GM23338 (cell line): ENCODE measurements around the gene RPL7A. TPM values are rescaled to one million over a fixed set of nuclear protein-coding genes. Genes with fewer than 3 reads are reported as not detected.
"Not testable (repeated sequence)": the region's sequence is repeated elsewhere in the genome, so short reads cannot be mapped to it uniquely, and the experiment has no call there.

Experiments
- ATAC-seq: fragments of 200-7000 bp; cut with Tn5 transposase; 3 replicates; pipeline ENCODE4 v1.9.1; 2020
- DNase-seq: peaks from one replicate; pipeline ENCODE4 v3.0.0-alpha.2; 2015; ENCODE audit warnings: low spot score
- H2AFZ ChIP-seq: fragments of 200-600 bp; sonication (generic); 2 replicates; pipeline ENCODE4 v1.8.0; 2016; ENCODE audit warnings: antibody characterized with exemption, mild to moderate bottlenecking, moderate library complexity
- H3F3A ChIP-seq: fragments of 200-600 bp; sonication (generic); replicated peaks from 2 replicates; pipeline ENCODE4 v1.8.0; 2017; ENCODE audit warnings: antibody characterized with exemption, mixed run types, low read depth
- H3K27ac ChIP-seq: fragments of 200-600 bp; sonication (generic); 2 replicates; pipeline ENCODE4 v1.6.1; 2016; ENCODE audit warnings: low read depth
- H3K27me3 ChIP-seq: fragments of 200-600 bp; sonication (generic); 2 replicates; pipeline ENCODE4 v1.8.0; 2016; ENCODE audit warnings: mild to moderate bottlenecking, mixed run types, moderate library complexity; ENCODE audit not compliant: insufficient read depth
- H3K36me3 ChIP-seq: fragments of 200-600 bp; sonication (generic); 2 replicates; pipeline ENCODE4 v1.8.0; 2016; ENCODE audit warnings: mild to moderate bottlenecking; ENCODE audit not compliant: insufficient read depth
- H3K4me1 ChIP-seq: fragments of 200-600 bp; sonication (generic); 2 replicates; pipeline ENCODE4 v1.8.0; 2016; ENCODE audit warnings: mild to moderate bottlenecking, moderate library complexity; ENCODE audit not compliant: insufficient read depth
- H3K4me2 ChIP-seq: fragments of 200-600 bp; sonication (generic); 2 replicates; pipeline ENCODE4 v1.7.1; 2017; ENCODE audit warnings: mixed run types
- H3K4me3 ChIP-seq: fragments of 200-600 bp; sonication (generic); 2 replicates; pipeline ENCODE4 v1.6.1; 2016; ENCODE audit warnings: mixed run types
- H3K79me2 ChIP-seq: fragments of 200-600 bp; sonication (generic); replicated peaks from 2 replicates; pipeline ENCODE4 v1.8.0; 2017; ENCODE audit warnings: mild to moderate bottlenecking; ENCODE audit not compliant: insufficient read depth
- H3K9me2 ChIP-seq: fragments of 200-600 bp; sonication (generic); 2 replicates; pipeline ENCODE4 v1.8.0; 2017; ENCODE audit not compliant: insufficient read depth
- H4K20me1 ChIP-seq: fragments of 200-600 bp; sonication (generic); replicated peaks from 2 replicates; pipeline ENCODE4 v1.8.0; 2017; ENCODE audit warnings: mild to moderate bottlenecking; ENCODE audit not compliant: insufficient read depth
- H3K27ac Mint-ChIP-seq: 2 replicates; pipeline ENCODE4 v1.8.0; 2020; ENCODE audit warnings: inconsistent platforms, mild to moderate bottlenecking, moderate library complexity, mixed read lengths
- H3K27me3 Mint-ChIP-seq: 3 replicates; pipeline ENCODE4 v1.8.0; 2022; ENCODE audit warnings: low read depth, mild to moderate bottlenecking, moderate library complexity, mixed read lengths, inconsistent platforms; ENCODE audit not compliant: insufficient read depth, poor library complexity
- H3K36me3 Mint-ChIP-seq: 3 replicates; pipeline ENCODE4 v1.8.0; 2021; ENCODE audit warnings: low read depth, mild to moderate bottlenecking, inconsistent platforms, moderate library complexity, mixed read lengths
- H3K4me1 Mint-ChIP-seq: 3 replicates; pipeline ENCODE4 v1.8.0; 2020; ENCODE audit warnings: mild to moderate bottlenecking, inconsistent platforms, mixed read lengths
- H3K4me3 Mint-ChIP-seq: 3 replicates; pipeline ENCODE4 v1.8.0; 2021; ENCODE audit warnings: moderate library complexity, mild to moderate bottlenecking, inconsistent platforms, mixed read lengths
- H3K9me3 Mint-ChIP-seq: 3 replicates; pipeline ENCODE4 v1.8.0; 2020; ENCODE audit warnings: moderate library complexity, mild to moderate bottlenecking, inconsistent platforms, mixed read lengths
- EZH2 ChIP-seq: fragments of 200-600 bp; sonication (generic); IDR thresholded peaks from one replicate; pipeline ENCODE4 v1.8.0; 2017; ENCODE audit warnings: antibody characterized with exemption, mild to moderate bottlenecking, low read depth; ENCODE audit not compliant: unreplicated experiment
- JUNB ChIP-seq: IDR thresholded peaks from one replicate; pipeline ENCODE4 v1.6.1; 2016; ENCODE audit warnings: antibody characterized with exemption; ENCODE audit not compliant: unreplicated experiment
- NANOG ChIP-seq: IDR thresholded peaks from 2 replicates; pipeline ENCODE4 v1.6.1; 2016; ENCODE audit warnings: antibody characterized with exemption, borderline replicate concordance
- POLR2AphosphoS5 ChIP-seq: IDR thresholded peaks from 2 replicates; pipeline ENCODE4 v1.6.1; 2016; ENCODE audit warnings: antibody characterized with exemption, low read depth
- ZNF114 ChIP-seq: fragments of 250-450 bp; sonication (Bioruptor Pico); IDR thresholded peaks from 2 replicates; pipeline ENCODE4 v1.5.0; 2020; ENCODE audit warnings: mild to moderate bottlenecking, moderate library complexity
- ZNF331 ChIP-seq: fragments of 250-450 bp; sonication (Bioruptor Pico); IDR thresholded peaks from 2 replicates; pipeline ENCODE4 v1.5.0; 2020; ENCODE audit warnings: low read depth, mild to moderate bottlenecking, moderate library complexity
- polyA plus RNA-seq: library from polyadenylated mRNA; unstranded; fragments of >200 nt; fragmentation: Nextera tagmentation; extraction: Ambion mirVana; gene quantifications from 2 replicates; pipeline ENCODE4 v1.2.1, GENCODE V29; 2016
- total RNA-seq: library from RNA; depleted of rRNA; stranded (reverse); fragments of >200 nt; shearing (Covaris generic); gene quantifications from 2 replicates; pipeline ENCODE4 v1.2.3, GENCODE V29; 2014
- TF ChIP-seq, protein P1 (sequence below), 2 experiments: fragments of 200-600 bp in 1 of 2; sonication (generic) in 1 of 2; conservative IDR thresholded peaks; 2 replicates each; pipeline versions ENCODE4 v1.5.1 to v1.6.1; 2016 to 2017; ENCODE audit warnings: antibody characterized with exemption in 2 of 2, low read depth in 2 of 2, mild to moderate bottlenecking in 2 of 2, moderate library complexity in 1 of 2
- TF ChIP-seq, protein P2 (sequence below): fragments of 250-450 bp; sonication (Bioruptor Pico); IDR thresholded peaks from 2 replicates; pipeline ENCODE4 v1.5.0; 2020; ENCODE audit warnings: mild to moderate bottlenecking, moderate library complexity
- TF ChIP-seq, protein P3 (sequence below): IDR thresholded peaks from one replicate; pipeline ENCODE4 v1.6.1; 2018; ENCODE audit warnings: antibody characterized with exemption; ENCODE audit not compliant: unreplicated experiment

The RPL7A gene
- total and polyA plus RNA-seq, 2 experiments from 2014 or later = 1,644 to 2,020 TPM

DNA sequence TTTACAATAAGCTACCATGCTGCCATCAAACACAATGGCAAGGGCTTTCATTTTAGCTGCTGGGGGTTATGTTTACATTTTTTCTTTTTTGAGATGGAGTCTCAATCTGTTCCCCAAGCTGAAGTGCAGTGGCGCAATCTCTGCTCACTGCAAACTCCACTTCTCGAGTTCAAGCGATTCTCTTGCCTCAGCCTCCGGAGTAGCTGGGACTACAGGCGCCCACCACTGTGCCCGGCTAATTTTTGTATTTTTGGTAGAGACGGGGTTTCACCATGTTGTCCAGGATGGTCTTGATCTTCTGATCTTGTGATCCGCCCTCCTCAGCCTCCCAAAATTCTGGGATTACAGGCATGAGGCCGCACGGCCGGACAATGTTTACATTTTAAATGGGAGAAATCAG, 13.1 kb upstream of the RPL7A start:
- Histone ChIP-seq H3K4me2 (peak overlapping the region; percentile 97), H3K79me2 (peaks cover 19% of the 10 kb centered on the region), H3F3A (peaks cover 39% of the 10 kb centered on the region), H4K20me1 (peaks cover 12% of the 10 kb centered on the region), H3K36me3 (peaks cover 18% of the 10 kb centered on the region), H3K27ac (peak overlapping the region; percentile 52), H3K4me3 (peak overlapping the region; percentile 99)
- not testable (repeated sequence) for H3K4me1 ChIP-seq, ATAC-seq, H2AFZ ChIP-seq, H3K27me3 ChIP-seq, H3K9me3 Mint-ChIP-seq, H3K9me2 ChIP-seq, H3K27ac Mint-ChIP-seq, DNase-seq
- Mint-ChIP-seq H3K36me3 (peaks cover 69% of the 10 kb centered on the region), H3K27me3 (peaks cover 24% of the 10 kb centered on the region), H3K4me3 (peak overlapping the region; percentile 99), H3K4me1 (peaks cover 16% of the 10 kb centered on the region)

DNA sequence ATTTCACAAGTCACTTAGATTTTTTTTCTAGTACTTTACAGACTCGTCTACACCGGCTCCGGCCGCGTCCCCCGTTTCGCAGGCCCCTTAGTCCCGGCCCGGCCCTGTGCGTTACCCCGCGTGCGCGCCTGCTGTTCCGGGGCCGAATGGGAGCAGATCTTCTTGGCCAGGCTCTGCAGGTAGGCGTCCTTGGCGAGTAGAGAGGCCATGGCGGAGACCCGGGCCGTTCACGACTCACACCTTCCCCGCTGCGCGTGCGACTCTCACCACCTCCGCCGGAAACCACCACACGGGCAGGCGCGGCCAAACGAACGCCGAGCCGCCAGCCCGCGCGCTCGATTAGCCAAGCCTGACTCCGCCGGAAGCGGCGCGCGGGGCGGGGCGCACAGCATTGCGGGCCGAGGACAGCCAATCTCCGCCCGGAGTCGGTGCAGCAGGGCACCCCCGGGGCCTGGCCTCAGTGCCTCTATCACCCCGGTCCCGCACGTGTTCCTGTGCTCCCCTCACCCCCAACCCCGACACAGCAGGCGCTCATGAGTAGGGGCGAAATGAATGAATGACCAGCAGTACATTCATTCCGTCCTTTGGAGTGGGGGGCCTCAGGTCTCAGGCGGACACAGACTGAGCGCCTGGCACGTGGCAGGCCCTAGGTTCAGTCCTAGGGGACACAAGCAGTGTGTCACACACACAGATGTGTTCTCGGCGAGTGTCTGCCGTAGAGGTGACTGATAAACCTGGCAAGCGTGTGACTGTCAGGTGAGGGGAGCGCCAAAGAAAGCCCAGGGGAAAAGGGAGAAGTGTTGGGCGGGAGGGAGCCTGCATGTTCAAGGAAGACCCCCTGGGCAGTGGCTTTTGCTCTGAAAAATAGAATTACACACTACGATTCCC, 11.8 kb upstream of the RPL7A start, which contains the start of gene SURF6:
Gene SURF6, minus strand, starts transcription at position 265 of the 888 bp plus-strand sequence. Its CDS starts 56 bp downstream, at position 209.
- peaks cover 4% of the 10 kb centered on the region; the same call in 1 of the 3 replicates for H3K9me3 Mint-ChIP-seq
- Histone ChIP-seq H2AFZ (peak within 1 kb of the TSS; percentile 95), H3K36me3 (peaks cover 19% of the 10 kb centered on the region; the same call in 1 of the 2 replicates)
- TF ChIP-seq, protein P1, sequence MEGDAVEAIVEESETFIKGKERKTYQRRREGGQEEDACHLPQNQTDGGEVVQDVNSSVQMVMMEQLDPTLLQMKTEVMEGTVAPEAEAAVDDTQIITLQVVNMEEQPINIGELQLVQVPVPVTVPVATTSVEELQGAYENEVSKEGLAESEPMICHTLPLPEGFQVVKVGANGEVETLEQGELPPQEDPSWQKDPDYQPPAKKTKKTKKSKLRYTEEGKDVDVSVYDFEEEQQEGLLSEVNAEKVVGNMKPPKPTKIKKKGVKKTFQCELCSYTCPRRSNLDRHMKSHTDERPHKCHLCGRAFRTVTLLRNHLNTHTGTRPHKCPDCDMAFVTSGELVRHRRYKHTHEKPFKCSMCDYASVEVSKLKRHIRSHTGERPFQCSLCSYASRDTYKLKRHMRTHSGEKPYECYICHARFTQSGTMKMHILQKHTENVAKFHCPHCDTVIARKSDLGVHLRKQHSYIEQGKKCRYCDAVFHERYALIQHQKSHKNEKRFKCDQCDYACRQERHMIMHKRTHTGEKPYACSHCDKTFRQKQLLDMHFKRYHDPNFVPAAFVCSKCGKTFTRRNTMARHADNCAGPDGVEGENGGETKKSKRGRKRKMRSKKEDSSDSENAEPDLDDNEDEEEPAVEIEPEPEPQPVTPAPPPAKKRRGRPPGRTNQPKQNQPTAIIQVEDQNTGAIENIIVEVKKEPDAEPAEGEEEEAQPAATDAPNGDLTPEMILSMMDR (conservative IDR thresholded peaks at IDR 0.05; ENCODE audit: low read depth in 2 of 2) = no peak
- TF ChIP-seq JUNB (no peak), NANOG (no peak), POLR2AphosphoS5 (peak; percentile 89), ZNF114 (CRISPR knock-in tag) (no peak), EZH2 (no peak), ZNF331 (CRISPR knock-in tag) (no peak)
- TF ChIP-seq, protein P2, sequence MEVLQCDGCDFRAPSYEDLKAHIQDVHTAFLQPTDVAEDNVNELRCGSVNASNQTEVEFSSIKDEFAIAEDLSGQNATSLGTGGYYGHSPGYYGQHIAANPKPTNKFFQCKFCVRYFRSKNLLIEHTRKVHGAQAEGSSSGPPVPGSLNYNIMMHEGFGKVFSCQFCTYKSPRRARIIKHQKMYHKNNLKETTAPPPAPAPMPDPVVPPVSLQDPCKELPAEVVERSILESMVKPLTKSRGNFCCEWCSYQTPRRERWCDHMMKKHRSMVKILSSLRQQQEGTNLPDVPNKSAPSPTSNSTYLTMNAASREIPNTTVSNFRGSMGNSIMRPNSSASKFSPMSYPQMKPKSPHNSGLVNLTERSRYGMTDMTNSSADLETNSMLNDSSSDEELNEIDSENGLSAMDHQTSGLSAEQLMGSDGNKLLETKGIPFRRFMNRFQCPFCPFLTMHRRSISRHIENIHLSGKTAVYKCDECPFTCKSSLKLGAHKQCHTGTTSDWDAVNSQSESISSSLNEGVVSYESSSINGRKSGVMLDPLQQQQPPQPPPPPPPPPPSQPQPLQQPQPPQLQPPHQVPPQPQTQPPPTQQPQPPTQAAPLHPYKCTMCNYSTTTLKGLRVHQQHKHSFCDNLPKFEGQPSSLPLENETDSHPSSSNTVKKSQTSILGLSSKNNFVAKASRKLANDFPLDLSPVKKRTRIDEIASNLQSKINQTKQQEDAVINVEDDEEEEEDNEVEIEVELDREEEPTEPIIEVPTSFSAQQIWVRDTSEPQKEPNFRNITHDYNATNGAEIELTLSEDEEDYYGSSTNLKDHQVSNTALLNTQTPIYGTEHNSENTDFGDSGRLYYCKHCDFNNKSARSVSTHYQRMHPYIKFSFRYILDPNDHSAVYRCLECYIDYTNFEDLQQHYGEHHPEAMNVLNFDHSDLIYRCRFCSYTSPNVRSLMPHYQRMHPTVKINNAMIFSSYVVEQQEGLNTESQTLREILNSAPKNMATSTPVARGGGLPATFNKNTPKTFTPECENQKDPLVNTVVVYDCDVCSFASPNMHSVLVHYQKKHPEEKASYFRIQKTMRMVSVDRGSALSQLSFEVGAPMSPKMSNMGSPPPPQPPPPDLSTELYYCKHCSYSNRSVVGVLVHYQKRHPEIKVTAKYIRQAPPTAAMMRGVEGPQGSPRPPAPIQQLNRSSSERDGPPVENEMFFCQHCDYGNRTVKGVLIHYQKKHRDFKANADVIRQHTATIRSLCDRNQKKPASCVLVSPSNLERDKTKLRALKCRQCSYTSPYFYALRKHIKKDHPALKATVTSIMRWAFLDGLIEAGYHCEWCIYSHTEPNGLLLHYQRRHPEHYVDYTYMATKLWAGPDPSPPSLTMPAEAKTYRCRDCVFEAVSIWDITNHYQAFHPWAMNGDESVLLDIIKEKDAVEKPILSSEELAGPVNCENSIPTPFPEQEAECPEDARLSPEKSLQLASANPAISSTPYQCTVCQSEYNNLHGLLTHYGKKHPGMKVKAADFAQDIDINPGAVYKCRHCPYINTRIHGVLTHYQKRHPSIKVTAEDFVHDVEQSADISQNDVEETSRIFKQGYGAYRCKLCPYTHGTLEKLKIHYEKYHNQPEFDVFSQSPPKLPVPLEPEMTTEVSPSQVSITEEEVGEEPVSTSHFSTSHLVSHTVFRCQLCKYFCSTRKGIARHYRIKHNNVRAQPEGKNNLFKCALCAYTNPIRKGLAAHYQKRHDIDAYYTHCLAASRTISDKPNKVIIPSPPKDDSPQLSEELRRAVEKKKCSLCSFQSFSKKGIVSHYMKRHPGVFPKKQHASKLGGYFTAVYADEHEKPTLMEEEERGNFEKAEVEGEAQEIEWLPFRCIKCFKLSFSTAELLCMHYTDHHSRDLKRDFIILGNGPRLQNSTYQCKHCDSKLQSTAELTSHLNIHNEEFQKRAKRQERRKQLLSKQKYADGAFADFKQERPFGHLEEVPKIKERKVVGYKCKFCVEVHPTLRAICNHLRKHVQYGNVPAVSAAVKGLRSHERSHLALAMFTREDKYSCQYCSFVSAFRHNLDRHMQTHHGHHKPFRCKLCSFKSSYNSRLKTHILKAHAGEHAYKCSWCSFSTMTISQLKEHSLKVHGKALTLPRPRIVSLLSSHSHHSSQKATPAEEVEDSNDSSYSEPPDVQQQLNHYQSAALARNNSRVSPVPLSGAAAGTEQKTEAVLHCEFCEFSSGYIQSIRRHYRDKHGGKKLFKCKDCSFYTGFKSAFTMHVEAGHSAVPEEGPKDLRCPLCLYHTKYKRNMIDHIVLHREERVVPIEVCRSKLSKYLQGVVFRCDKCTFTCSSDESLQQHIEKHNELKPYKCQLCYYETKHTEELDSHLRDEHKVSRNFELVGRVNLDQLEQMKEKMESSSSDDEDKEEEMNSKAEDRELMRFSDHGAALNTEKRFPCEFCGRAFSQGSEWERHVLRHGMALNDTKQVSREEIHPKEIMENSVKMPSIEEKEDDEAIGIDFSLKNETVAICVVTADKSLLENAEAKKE = no peak
- TF ChIP-seq, protein P3, sequence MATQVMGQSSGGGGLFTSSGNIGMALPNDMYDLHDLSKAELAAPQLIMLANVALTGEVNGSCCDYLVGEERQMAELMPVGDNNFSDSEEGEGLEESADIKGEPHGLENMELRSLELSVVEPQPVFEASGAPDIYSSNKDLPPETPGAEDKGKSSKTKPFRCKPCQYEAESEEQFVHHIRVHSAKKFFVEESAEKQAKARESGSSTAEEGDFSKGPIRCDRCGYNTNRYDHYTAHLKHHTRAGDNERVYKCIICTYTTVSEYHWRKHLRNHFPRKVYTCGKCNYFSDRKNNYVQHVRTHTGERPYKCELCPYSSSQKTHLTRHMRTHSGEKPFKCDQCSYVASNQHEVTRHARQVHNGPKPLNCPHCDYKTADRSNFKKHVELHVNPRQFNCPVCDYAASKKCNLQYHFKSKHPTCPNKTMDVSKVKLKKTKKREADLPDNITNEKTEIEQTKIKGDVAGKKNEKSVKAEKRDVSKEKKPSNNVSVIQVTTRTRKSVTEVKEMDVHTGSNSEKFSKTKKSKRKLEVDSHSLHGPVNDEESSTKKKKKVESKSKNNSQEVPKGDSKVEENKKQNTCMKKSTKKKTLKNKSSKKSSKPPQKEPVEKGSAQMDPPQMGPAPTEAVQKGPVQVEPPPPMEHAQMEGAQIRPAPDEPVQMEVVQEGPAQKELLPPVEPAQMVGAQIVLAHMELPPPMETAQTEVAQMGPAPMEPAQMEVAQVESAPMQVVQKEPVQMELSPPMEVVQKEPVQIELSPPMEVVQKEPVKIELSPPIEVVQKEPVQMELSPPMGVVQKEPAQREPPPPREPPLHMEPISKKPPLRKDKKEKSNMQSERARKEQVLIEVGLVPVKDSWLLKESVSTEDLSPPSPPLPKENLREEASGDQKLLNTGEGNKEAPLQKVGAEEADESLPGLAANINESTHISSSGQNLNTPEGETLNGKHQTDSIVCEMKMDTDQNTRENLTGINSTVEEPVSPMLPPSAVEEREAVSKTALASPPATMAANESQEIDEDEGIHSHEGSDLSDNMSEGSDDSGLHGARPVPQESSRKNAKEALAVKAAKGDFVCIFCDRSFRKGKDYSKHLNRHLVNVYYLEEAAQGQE = no peak

More for the DNA sequence above, 11.8 kb upstream of the RPL7A start, which contains the start of gene SURF6:
- peaks cover 19% of the 10 kb centered on the region for H3K79me2 ChIP-seq
- peak within 1 kb of the TSS; percentile 97 for H3K4me2 ChIP-seq
- H3K27ac ChIP-seq = peak within 1 kb of the TSS; percentile 90
- peaks cover 39% of the 10 kb centered on the region for H3F3A ChIP-seq
- Mint-ChIP-seq H3K27me3 (peaks cover 25% of the 10 kb centered on the region), H3K4me3 (peak within 1 kb of the TSS; percentile 99), H3K36me3 (peaks cover 70% of the 10 kb centered on the region), H3K27ac (peak within 1 kb of the TSS; percentile 99), H3K4me1 (peaks cover 16% of the 10 kb centered on the region)
- peak within 1 kb of the TSS; percentile 99 for H3K4me3 ChIP-seq
- DNase-seq (peak; percentile 98), ATAC-seq (peak; percentile 94)
- no peaks in the 10 kb centered on the region for H3K9me2 ChIP-seq
- H3K4me1 ChIP-seq = peaks cover 9% of the 10 kb centered on the region
- no peaks in the 10 kb centered on the region for H3K27me3 ChIP-seq
- H4K20me1 ChIP-seq = peaks cover 8% of the 10 kb centered on the region
